GM12878 (cell line): Measurements from ENCODE around the gene CTRB2. TPM values are rescaled to one million over a fixed set of nuclear protein-coding genes. Genes with fewer than 3 reads are reported as not detected.

ENCODE experiments used
- ATAC-seq: fragments of 200-7000 bp; cut with Tn5 transposase; 3 replicates; pipeline ENCODE4 v1.9.1; 2020; ENCODE audit warnings: mild to moderate bottlenecking, moderate library complexity
- BruUV-seq: library from RNA; stranded (reverse); fragments of 400-500 nt; replicated peaks from 2 replicates; lab custom pipeline; 2021; lab: Mats Ljungman, UMichigan
- CTCF ChIA-PET: fragments of 300-600 bp; sonication (Branson Sonifier 250); formaldehyde crosslinking; extraction: SDS; loops from one replicate; lab custom pipeline; 2021; ENCODE audit warnings: inconsistent platforms; lab: Yijun Ruan, JAX
- POLR2A ChIA-PET: fragments of 350-600 bp; formaldehyde crosslinking; extraction: SDS; loops from one replicate; lab custom pipeline; 2021; ENCODE audit warnings: inconsistent platforms; lab: Charles Lee
- RAD21 ChIA-PET: fragments of 300-600 bp; sonication (Branson Sonifier 250); formaldehyde crosslinking; loops from one replicate; lab custom pipeline; 2023; ENCODE audit warnings: antibody characterized with exemption; ENCODE audit not compliant: unreplicated experiment; lab: Charles Lee
- SMC1A ChIA-PET: fragments of 300-600 bp; sonication (Branson Sonifier 250); formaldehyde crosslinking; loops from one replicate; lab custom pipeline; 2023; ENCODE audit not compliant: unreplicated experiment, uncharacterized antibody; lab: Charles Lee
- DNase-seq: peaks from one replicate; pipeline ENCODE4 v3.0.0-alpha.2; 2011; ENCODE audit warnings: low read depth, low spot score
- FAIRE-seq: peaks from 3 replicates; lab custom pipeline; 2011; peaks lifted over from hg19 to GRCh38; lab: Jason Lieb, UNC
- H2AFZ ChIP-seq: 2 replicates; pipeline ENCODE4 v1.6.0; 2011; ENCODE audit warnings: low read depth, low read length, control low read depth; ENCODE audit not compliant: control insufficient read depth
- H3K27ac ChIP-seq: 2 replicates; pipeline ENCODE4 v1.5.1; 2011; ENCODE audit warnings: control low read depth; ENCODE audit not compliant: control insufficient read depth, insufficient read depth
- H3K27me3 ChIP-seq, 2 experiments: replicated peaks in 1 of 2; 2 replicates each; pipeline versions ENCODE4 v1.6.0 to v1.6.1; 2011; ENCODE audit warnings: low read length in 1 of 2; ENCODE audit not compliant: control insufficient read depth in 2 of 2, insufficient read depth in 2 of 2
- H3K36me3 ChIP-seq, 2 experiments: 2 replicates each; pipeline ENCODE4 v1.5.1; 2011; ENCODE audit warnings: low read length in 1 of 2; ENCODE audit not compliant: control insufficient read depth in 2 of 2, insufficient read depth in 2 of 2
- H3K4me1 ChIP-seq: 2 replicates; pipeline ENCODE4 v1.6.1; 2011; ENCODE audit warnings: mild to moderate bottlenecking, low read length, moderate library complexity, mixed read lengths; ENCODE audit not compliant: control insufficient read depth, insufficient read depth
- H3K4me2 ChIP-seq: 2 replicates; pipeline ENCODE4 v1.6.0; 2011; ENCODE audit warnings: control low read depth; ENCODE audit not compliant: control insufficient read depth, insufficient read depth
- H3K4me3 ChIP-seq: fragments of 200-600 bp; sonication (generic); 2 replicates; pipeline ENCODE4 v1.5.1; 2016
- H3K79me2 ChIP-seq: 2 replicates; pipeline ENCODE4 v1.6.0; 2011; ENCODE audit warnings: low read length; ENCODE audit not compliant: control insufficient read depth, insufficient read depth
- H3K9ac ChIP-seq: 2 replicates; pipeline ENCODE4 v1.8.0; 2011; ENCODE audit warnings: low read length, control low read depth, mixed read lengths; ENCODE audit not compliant: control insufficient read depth, insufficient read depth
- H3K9me3 ChIP-seq: replicated peaks from 3 replicates; pipeline ENCODE4 v1.5.1; 2011; ENCODE audit warnings: mild to moderate bottlenecking, low read length; ENCODE audit not compliant: control insufficient read depth, insufficient read depth
- H4K20me1 ChIP-seq: 2 replicates; pipeline ENCODE4 v1.6.0; 2011; ENCODE audit not compliant: control insufficient read depth, insufficient read depth
- CREM ChIP-seq: IDR thresholded peaks from 2 replicates; pipeline ENCODE4 v1.6.1; 2014; ENCODE audit warnings: antibody characterized with exemption, low read depth
- FOXM1 ChIP-seq: IDR thresholded peaks from 2 replicates; pipeline ENCODE4 v1.6.1; 2012; ENCODE audit warnings: low read depth, mild to moderate bottlenecking, inconsistent platforms, low read length, moderate library complexity
- IKZF2 ChIP-seq, 2 experiments: fragments of 450-650 bp; IDR thresholded peaks; 2 replicates each; pipeline ENCODE4 v1.6.1; 2017; ENCODE audit warnings: mild to moderate bottlenecking in 2 of 2, moderate library complexity in 2 of 2
- KAT2A ChIP-seq: conservative IDR thresholded peaks from 2 replicates; pipeline ENCODE4 v1.6.1; 2011; ENCODE audit warnings: low read depth, low read length; ENCODE audit not compliant: control insufficient read depth
- MLLT1 ChIP-seq: fragments of 450-650 bp; IDR thresholded peaks from 2 replicates; pipeline ENCODE4 v1.6.1; 2016; ENCODE audit warnings: mild to moderate bottlenecking
- RCOR1 ChIP-seq: conservative IDR thresholded peaks from 2 replicates; pipeline ENCODE4 v1.6.1; 2012; ENCODE audit warnings: low read depth, low read length, improper control_type of control experiment
- SMC3 ChIP-seq: IDR thresholded peaks from 2 replicates; pipeline ENCODE4 v1.6.1; 2011; ENCODE audit warnings: low read length, improper control_type of control experiment, borderline replicate concordance
- ZBTB4 ChIP-seq: fragments of 450-650 bp; formaldehyde crosslinking; IDR thresholded peaks from 2 replicates; pipeline ENCODE4 v1.4.0; 2022; ENCODE audit warnings: mild to moderate bottlenecking, moderate library complexity
- ZNF274 ChIP-seq: IDR thresholded peaks from one replicate; pipeline ENCODE4 v1.8.0; 2011; ENCODE audit not compliant: insufficient read length, insufficient read depth
- ZNF622 ChIP-seq: fragments of 450-650 bp; IDR thresholded peaks from 2 replicates; pipeline ENCODE4 v1.6.1; 2017; ENCODE audit warnings: mild to moderate bottlenecking, inconsistent platforms
- WGBS: methylation state at CpG from one replicate; pipeline ENCODE4 v1.1.6; 2016; ENCODE audit warnings: low lambda C conversion rate; ENCODE audit not compliant: insufficient replicate concordance, insufficient coverage; ENCODE audit errors: missing lambda C conversion rate; 5-methylcytosine and 5-hydroxymethylcytosine counted together
- in situ Hi-C: fragments of 300-500 bp; cut with MboI; formaldehyde crosslinking; loops from 9 replicates; pipeline ENCODE4 v1.14.3; 2018; ENCODE audit warnings: mixed read lengths
- intact Hi-C: fragments of 100-400 bp; cut with micrococcal nuclease; formaldehyde crosslinking; loops from one replicate; pipeline ENCODE4 v1.14.2; 2022; ENCODE audit not compliant: unreplicated experiment
- polyA plus RNA-seq, 11 experiments: library from polyadenylated mRNA; depleted of rRNA in 4 of 11; unstranded in 6 of 11; stranded (reverse) in 5 of 11; fragments of >200 nt; fragmentation: Nextera tagmentation in 4 of 11; fragmentation: Illumina TruSeq in 1 of 11; extraction: Ambion mirVana in 4 of 11; extraction: Trizol in 1 of 11; gene quantifications; 1 replicate in 1 of 11; 2 replicates in 10 of 11; pipeline versions ENCODE4 v1.2.1 to v1.2.3, GENCODE V29; 2011 to 2016; ENCODE audit warnings: inconsistent platforms in 2 of 11, missing spikeins in 2 of 11, low read depth in 1 of 11
- total RNA-seq, 4 experiments: library from RNA; depleted of rRNA in 3 of 4; stranded (reverse); fragments of >200 nt in 3 of 4; fragmentation: Illumina TruSeq in 1 of 4; extraction: Trizol in 1 of 4; gene quantifications; 2 replicates each; pipeline versions ENCODE4 v1.2.1 to v1.2.3, GENCODE V29; 2013 to 2021

Gene CTRB2
- total and polyA plus RNA-seq, 10 of the 15 experiments (the other 5 are each of a cell fraction or from before 2014, with no cell fraction given) = 9.4 TPM; not detected in 9

DNA sequence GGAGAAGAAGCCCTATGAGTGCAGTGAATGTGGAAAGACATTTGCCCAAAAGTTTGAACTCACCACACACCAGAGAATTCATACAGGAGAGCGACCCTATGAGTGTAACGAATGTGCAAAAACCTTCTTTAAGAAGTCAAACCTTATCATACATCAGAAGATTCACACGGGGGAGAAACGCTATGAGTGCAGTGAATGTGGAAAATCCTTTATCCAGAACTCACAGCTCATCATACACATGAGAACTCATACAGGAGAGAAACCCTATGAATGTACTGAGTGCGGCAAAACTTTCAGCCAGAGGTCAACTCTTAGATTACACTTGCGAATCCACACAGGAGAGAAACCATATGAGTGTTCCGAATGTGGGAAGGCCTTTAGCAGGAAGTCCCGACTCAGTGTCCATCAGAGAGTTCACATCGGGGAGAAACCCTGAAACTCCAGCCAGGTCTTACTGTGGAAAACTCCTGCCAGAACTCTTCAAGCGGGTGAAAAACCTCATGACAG, 37.0 kb downstream of the CTRB2 start:
- intact Hi-C loops = no loop called here
- peaks cover 56% of the 10 kb centered on the region for H3K9me3 ChIP-seq
- no peak overlapping the region for H3K9ac ChIP-seq
- no peak overlapping the region for H2AFZ ChIP-seq
- no peak overlapping the region for H3K4me2 ChIP-seq
- POLR2A ChIA-PET = no interaction called here
- over 99% methylated on average over 10 of the region's 10 CpGs for WGBS
- BruUV-seq = TSS peak; percentile 41
- no peak overlapping the region for H3K4me3 ChIP-seq
- no peak for ATAC-seq
- FAIRE-seq = no peak
- DNase-seq = no peak
- TF ChIP-seq ZNF274 (peak; percentile 84), CREM (no peak), SMC3 (no peak)
- TF ChIP-seq, all 136 proteins: peak for 1
- Histone ChIP-seq H3K79me2 (no peaks in the 10 kb centered on the region), H4K20me1 (no peaks in the 10 kb centered on the region), H3K4me1 (no peaks in the 10 kb centered on the region), H3K27me3 (no peaks in the 10 kb centered on the region), H3K27ac (no peak overlapping the region), H3K36me3 (peaks cover 7 to 26% of the 10 kb centered on the region in 2 experiments)
- SMC1A ChIA-PET = interaction anchor here (0.6 kb wide), 1 partner anchor 317 kb away, joined by 3 read pairs; no protein-coding TSS in a partner anchor
- in situ Hi-C loops = no loop called here
- RAD21 ChIA-PET = no interaction called here
- CTCF ChIA-PET = interaction anchor here (1.1 kb wide), 1 partner anchor 29 kb away, joined by 3 read pairs; no protein-coding TSS in a partner anchor

DNA sequence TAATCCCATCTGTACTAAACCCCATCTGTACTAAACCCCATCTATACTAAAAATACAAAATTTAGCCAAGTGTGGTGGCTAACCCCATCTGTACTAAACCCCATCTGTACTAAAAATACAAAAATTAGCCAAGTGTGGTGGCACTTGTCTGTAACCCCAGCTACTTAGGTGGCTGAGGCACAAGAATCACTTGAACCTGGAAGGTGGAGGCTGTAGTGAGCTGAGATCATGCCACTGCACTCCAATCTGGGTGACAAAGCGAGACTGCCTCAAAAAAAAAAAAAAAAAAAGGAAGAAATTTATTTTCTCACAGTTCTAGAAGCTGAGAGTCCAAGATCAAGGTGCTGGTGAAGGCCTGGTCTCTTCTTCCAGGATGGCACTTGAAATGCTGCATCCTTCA, 46.6 kb downstream of the CTRB2 start:
- H3K4me1 ChIP-seq = no peaks in the 10 kb centered on the region
- WGBS = 0% methylated on average over 1 of the region's 1 CpG
- H4K20me1 ChIP-seq = no peaks in the 10 kb centered on the region
- no peak overlapping the region for H3K4me2 ChIP-seq
- in situ Hi-C loops (no loop called here), intact Hi-C loops (no loop called here)
- TF ChIP-seq IKZF2 (IDR thresholded peaks at IDR 0.05) (no peak), ZNF622 (no peak), ZBTB4 (CRISPR knock-in tag) (no peak), MLLT1 (no peak), FOXM1 (no peak), KAT2A (no peak), RCOR1 (no peak)
- H3K27ac ChIP-seq = no peak overlapping the region
- no peak overlapping the region for H3K9ac ChIP-seq
- no peaks in the 10 kb centered on the region for H3K27me3 ChIP-seq
- no peak for DNase-seq
- H3K9me3 ChIP-seq = peaks cover 25% of the 10 kb centered on the region; the same call in 2 of the 3 replicates
- peaks cover 3 to 13% of the 10 kb centered on the region in 2 experiments; a peak in 3 of 4 replicates for H3K36me3 ChIP-seq
- ATAC-seq = no peak
- RAD21 ChIA-PET = no interaction called here
- POLR2A ChIA-PET = no interaction called here
- H2AFZ ChIP-seq = no peak overlapping the region
- BruUV-seq = no TSS peak
- CTCF ChIA-PET = interaction anchor here (0.6 kb wide), 1 partner anchor 41 kb away, joined by 3 read pairs; no protein-coding TSS in a partner anchor
- no peaks in the 10 kb centered on the region for H3K79me2 ChIP-seq
- H3K4me3 ChIP-seq = no peak overlapping the region
- FAIRE-seq = no peak
- SMC1A ChIA-PET = interaction anchor here (0.7 kb wide), 1 partner anchor 146 kb away, joined by 3 read pairs; no protein-coding TSS in a partner anchor
